ENCODE results near the gene CSPG4. TPM values are rescaled to one million over a fixed set of nuclear protein-coding genes. Genes with fewer than 3 reads are reported as not detected.
"Not testable (repeated sequence)": the region's sequence is repeated elsewhere in the genome, so short reads cannot be mapped to it uniquely, and the experiment has no call there.

CSPG4 gene
- total and polyA plus RNA-seq, 2 of the 8 experiments (the other 6 are each of a cell fraction or from before 2014, with no cell fraction given): 1.4 to 3.0 TPM

DNA sequence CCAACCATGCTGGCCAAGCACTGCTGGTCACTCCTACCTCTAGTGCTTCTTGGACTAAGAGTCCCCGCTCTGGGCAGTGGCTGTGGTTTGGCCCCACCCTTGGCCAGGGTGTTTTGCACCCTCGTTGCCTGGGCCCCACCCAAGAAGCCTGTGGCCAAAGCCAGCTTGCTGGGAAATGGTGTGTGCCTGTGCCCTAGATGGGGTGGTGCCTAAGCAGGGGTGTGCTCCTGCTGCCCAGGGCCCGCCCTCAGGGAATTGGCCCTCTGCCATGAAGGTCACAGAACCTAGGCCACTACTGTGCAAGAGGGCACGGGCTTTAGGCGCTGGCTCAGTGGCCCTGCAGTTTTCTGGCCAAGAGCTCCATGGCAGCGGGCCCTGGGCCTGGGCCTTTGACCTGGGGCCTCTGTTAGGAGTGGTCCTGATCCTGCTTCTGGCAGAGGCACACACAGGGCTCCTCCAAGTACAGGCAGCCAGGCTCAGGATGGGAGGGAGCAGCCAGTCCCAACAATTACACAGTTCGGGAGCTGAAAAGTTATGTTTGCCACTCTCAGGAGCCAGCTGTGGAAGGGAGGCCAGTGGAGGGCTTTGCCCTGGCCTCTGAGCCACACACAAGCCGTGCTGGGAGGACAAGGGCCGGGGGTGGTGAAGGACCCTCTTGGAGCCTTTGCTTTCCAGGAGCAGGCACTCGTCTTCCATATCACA lies 3.8 kb upstream of the CSPG4 start:
- H3K18ac ChIP-seq (ENCODE audit: extremely low read depth, low read length); H3K36me3 ChIP-seq (ENCODE audit: control insufficient read depth in 2 of 4, insufficient read depth in 4 of 4, low read length in 3 of 4); H2BK15ac ChIP-seq (ENCODE audit: low read length); H3K79me1 ChIP-seq (ENCODE audit: low read depth, low read length); H3K23me2 ChIP-seq (ENCODE audit: low read depth, low read length); CTCF ChIA-PET (ENCODE audit: partially characterized antibody); H3K4me3 ChIP-seq (ENCODE audit: extremely low read depth in 1 of 4, insufficient read depth in 2 of 4, low read depth in 3 of 4, low read length in 4 of 4); H3K9me3 ChIP-seq (ENCODE audit: insufficient read depth in 2 of 2, low read depth in 1 of 2, low read length in 1 of 2); H3K27ac ChIP-seq (ENCODE audit: low read depth, low read length); H3K4me2 ChIP-seq (ENCODE audit: insufficient read depth in 1 of 2, low read depth in 2 of 2, low read length in 2 of 2); H2BK5ac ChIP-seq (ENCODE audit: low read depth, low read length); H4K8ac ChIP-seq (ENCODE audit: extremely low read depth, insufficient read depth, low read length); H4K5ac ChIP-seq (ENCODE audit: insufficient read length, low read depth, low read length); H3K79me2 ChIP-seq (ENCODE audit: control insufficient read depth in 1 of 2, insufficient read depth in 2 of 2, low read length in 2 of 2); H2BK12ac ChIP-seq (ENCODE audit: low read depth, low read length); H2BK120ac ChIP-seq (replicated peaks; ENCODE audit: low read depth, low read length); H3K56ac ChIP-seq (replicated peaks; ENCODE audit: insufficient read length, low read depth, low read length); DNase-seq (ENCODE audit: low read depth in 1 of 2, low spot score in 2 of 2); H3K14ac ChIP-seq (ENCODE audit: insufficient read length); FAIRE-seq; H2BK20ac ChIP-seq (ENCODE audit: low read length); H3K9ac ChIP-seq (replicated peaks in 1 of 4; ENCODE audit: extremely low read depth in 1 of 4, low read depth in 3 of 4, low read length in 3 of 4); H3K4ac ChIP-seq (replicated peaks; ENCODE audit: insufficient read length, low read depth, low read length); POLR2A ChIA-PET (ENCODE audit: partially characterized antibody); H3K23ac ChIP-seq (ENCODE audit: insufficient read length); H4K91ac ChIP-seq (replicated peaks; ENCODE audit: insufficient read length, low read length); H2AFZ ChIP-seq (ENCODE audit: low read length); H2AK5ac ChIP-seq (ENCODE audit: low read depth, low read length); H4K20me1 ChIP-seq (replicated peaks in 1 of 2; ENCODE audit: control insufficient read depth in 1 of 2, insufficient read depth in 2 of 2, low read length in 2 of 2): not testable (repeated sequence)
- WGBS, 2 experiments (ENCODE audit: extremely low coverage in 1 of 2, insufficient coverage in 1 of 2, insufficient read length in 1 of 2, insufficient replicate concordance in 2 of 2, low coverage in 1 of 2, low lambda C conversion rate in 2 of 2, missing lambda C conversion rate in 1 of 2): 83% methylated on average over 3 of the region's 10 CpGs; no CpG with 5 or more reads in 1 of the 2 experiments
- Histone ChIP-seq H3K4me1 (replicated peaks in 1 of 4; ENCODE audit: control insufficient read depth in 3 of 4, insufficient read depth in 4 of 4, low read length in 3 of 4) (peaks cover 0 to 11% (median 10%) of the 10 kb centered on the region in 4 experiments; a peak in 6 of 7 replicates), H3K27me3 (replicated peaks in 1 of 4; ENCODE audit: control insufficient read depth in 3 of 4, extremely low read depth in 1 of 4, insufficient read depth in 3 of 4, low read length in 3 of 4) (peaks cover 0 to 21% (median 9%) of the 10 kb centered on the region in 4 experiments; a peak in 4 of 7 replicates)

All from H1 (cell line).